Loucy (cell line): ENCODE data around the gene NCOR2.

Experiments used
- CTCF ChIP-seq: fragments of 200-600 bp; sonication (generic); conservative IDR thresholded peaks from 2 replicates; pipeline ENCODE4 v1.5.1; 2014; ENCODE audit warnings: mild to moderate bottlenecking, antibody characterized with exemption, low read length
- EZH2phosphoT487 ChIP-seq: fragments of 200-600 bp; IDR thresholded peaks from 2 replicates; pipeline ENCODE4 v1.6.1; 2018; ENCODE audit warnings: antibody characterized with exemption, mild to moderate bottlenecking, moderate library complexity, borderline replicate concordance

- TF ChIP-seq CTCF (no peak), EZH2phosphoT487 (no peak)
Measured at GRCh38 chr12:124547626-124548025, 19.8 kb downstream of the NCOR2 start.
